Glutamatergic neuron (in vitro differentiated cells): ENCODE measurements around the gene C6orf141. TPM values are rescaled to one million over a fixed set of nuclear protein-coding genes. Genes with fewer than 3 reads are reported as not detected.

Experiments
- DNase-seq: peaks from one replicate; pipeline ENCODE4 v3.0.0; 2022
- H3K27ac Mint-ChIP-seq: one replicate; pipeline ENCODE4 v1.8.0; 2020; ENCODE audit warnings: mild to moderate bottlenecking, mixed read lengths, inconsistent platforms; ENCODE audit not compliant: unreplicated experiment
- H3K27me3 Mint-ChIP-seq: one replicate; pipeline ENCODE4 v1.8.0; 2020; ENCODE audit warnings: mild to moderate bottlenecking, moderate library complexity, mixed read lengths, inconsistent platforms; ENCODE audit not compliant: unreplicated experiment
- H3K36me3 Mint-ChIP-seq: one replicate; pipeline ENCODE4 v1.8.0; 2020; ENCODE audit warnings: mild to moderate bottlenecking, mixed read lengths, inconsistent platforms; ENCODE audit not compliant: unreplicated experiment
- H3K4me1 Mint-ChIP-seq: one replicate; pipeline ENCODE4 v1.8.0; 2020; ENCODE audit warnings: mild to moderate bottlenecking, low read depth, mixed read lengths, inconsistent platforms; ENCODE audit not compliant: unreplicated experiment
- H3K4me3 Mint-ChIP-seq: one replicate; pipeline ENCODE4 v1.8.0; 2020; ENCODE audit warnings: mild to moderate bottlenecking, mixed read lengths, inconsistent platforms; ENCODE audit not compliant: unreplicated experiment
- H3K9me3 Mint-ChIP-seq: one replicate; pipeline ENCODE4 v1.8.0; 2020; ENCODE audit warnings: mild to moderate bottlenecking, moderate library complexity, mixed read lengths, inconsistent platforms; ENCODE audit not compliant: unreplicated experiment
- total RNA-seq: library from RNA; stranded (reverse); fragmentation: NEBNext Ultra II Directional; extraction: Animal tissue kit (Norgen Biotek cat#: 25700); gene quantifications from one replicate; pipeline ENCODE4 v1.2.1, GENCODE V29; 2021; ENCODE audit not compliant: unreplicated experiment
- TF ChIP-seq, protein P1 (sequence below): fragments of 200-600 bp; sonication (generic); IDR thresholded peaks from one replicate; pipeline ENCODE4 v1.5.0; 2021; ENCODE audit not compliant: partially characterized antibody, unreplicated experiment

C6orf141 gene
- total RNA-seq, 1 donor from 2014 or later = not detected

DNA sequence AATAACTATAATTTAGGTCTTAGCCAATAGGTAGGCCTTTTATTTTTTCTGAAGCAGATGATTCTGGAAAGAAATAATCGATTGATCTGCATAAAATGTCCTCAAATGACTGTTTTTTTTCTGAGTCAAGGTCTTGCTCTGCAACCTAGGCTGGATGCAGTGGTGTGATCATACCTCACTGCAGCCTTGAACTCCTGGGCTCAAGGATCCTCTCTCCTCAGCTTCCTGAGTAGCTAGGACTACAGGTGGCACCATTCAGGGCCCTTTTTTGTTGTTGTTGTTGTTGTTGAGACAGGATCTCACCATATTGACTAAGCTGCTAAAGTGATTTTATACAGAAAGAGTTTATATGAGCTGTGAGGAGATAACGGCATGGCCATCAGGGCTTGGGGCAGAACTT, 32.5 kb upstream of the C6orf141 start:
- no peaks in the 10 kb centered on the region for H3K4me1 Mint-ChIP-seq
- no peak overlapping the region for H3K4me3 Mint-ChIP-seq
- peaks cover 4% of the 10 kb centered on the region for H3K27me3 Mint-ChIP-seq
- TF ChIP-seq, protein P1, sequence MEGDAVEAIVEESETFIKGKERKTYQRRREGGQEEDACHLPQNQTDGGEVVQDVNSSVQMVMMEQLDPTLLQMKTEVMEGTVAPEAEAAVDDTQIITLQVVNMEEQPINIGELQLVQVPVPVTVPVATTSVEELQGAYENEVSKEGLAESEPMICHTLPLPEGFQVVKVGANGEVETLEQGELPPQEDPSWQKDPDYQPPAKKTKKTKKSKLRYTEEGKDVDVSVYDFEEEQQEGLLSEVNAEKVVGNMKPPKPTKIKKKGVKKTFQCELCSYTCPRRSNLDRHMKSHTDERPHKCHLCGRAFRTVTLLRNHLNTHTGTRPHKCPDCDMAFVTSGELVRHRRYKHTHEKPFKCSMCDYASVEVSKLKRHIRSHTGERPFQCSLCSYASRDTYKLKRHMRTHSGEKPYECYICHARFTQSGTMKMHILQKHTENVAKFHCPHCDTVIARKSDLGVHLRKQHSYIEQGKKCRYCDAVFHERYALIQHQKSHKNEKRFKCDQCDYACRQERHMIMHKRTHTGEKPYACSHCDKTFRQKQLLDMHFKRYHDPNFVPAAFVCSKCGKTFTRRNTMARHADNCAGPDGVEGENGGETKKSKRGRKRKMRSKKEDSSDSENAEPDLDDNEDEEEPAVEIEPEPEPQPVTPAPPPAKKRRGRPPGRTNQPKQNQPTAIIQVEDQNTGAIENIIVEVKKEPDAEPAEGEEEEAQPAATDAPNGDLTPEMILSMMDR = no peak
- no peaks in the 10 kb centered on the region for H3K9me3 Mint-ChIP-seq
- no peak overlapping the region for H3K27ac Mint-ChIP-seq
- H3K36me3 Mint-ChIP-seq = no peaks in the 10 kb centered on the region
- no peak for DNase-seq

DNA sequence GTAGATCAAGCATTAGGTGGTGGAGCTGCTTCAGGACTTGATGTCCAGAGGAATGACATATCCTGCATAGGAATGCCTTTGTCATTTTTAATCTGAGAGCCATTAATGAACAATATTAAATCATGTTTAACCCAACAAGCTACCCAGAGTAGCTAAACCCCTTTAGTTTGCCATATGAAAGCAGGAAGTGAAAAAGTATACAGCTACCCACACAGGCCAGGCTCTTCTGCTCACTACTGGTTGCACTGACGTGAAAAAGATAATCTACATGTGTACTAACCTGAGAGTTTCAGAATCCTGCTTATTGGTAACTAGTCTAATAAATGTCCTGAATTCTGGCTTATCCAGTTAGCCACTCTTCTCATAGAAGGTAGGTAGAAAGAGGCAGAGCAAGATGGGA, 30.8 kb upstream of the C6orf141 start:
- H3K27me3 Mint-ChIP-seq = peaks cover 2% of the 10 kb centered on the region
- TF ChIP-seq, protein P1 = no peak
- no peaks in the 10 kb centered on the region for H3K36me3 Mint-ChIP-seq
- no peaks in the 10 kb centered on the region for H3K4me1 Mint-ChIP-seq
- no peak for DNase-seq
- no peak overlapping the region for H3K4me3 Mint-ChIP-seq
- no peak overlapping the region for H3K27ac Mint-ChIP-seq
- no peaks in the 10 kb centered on the region for H3K9me3 Mint-ChIP-seq

DNA sequence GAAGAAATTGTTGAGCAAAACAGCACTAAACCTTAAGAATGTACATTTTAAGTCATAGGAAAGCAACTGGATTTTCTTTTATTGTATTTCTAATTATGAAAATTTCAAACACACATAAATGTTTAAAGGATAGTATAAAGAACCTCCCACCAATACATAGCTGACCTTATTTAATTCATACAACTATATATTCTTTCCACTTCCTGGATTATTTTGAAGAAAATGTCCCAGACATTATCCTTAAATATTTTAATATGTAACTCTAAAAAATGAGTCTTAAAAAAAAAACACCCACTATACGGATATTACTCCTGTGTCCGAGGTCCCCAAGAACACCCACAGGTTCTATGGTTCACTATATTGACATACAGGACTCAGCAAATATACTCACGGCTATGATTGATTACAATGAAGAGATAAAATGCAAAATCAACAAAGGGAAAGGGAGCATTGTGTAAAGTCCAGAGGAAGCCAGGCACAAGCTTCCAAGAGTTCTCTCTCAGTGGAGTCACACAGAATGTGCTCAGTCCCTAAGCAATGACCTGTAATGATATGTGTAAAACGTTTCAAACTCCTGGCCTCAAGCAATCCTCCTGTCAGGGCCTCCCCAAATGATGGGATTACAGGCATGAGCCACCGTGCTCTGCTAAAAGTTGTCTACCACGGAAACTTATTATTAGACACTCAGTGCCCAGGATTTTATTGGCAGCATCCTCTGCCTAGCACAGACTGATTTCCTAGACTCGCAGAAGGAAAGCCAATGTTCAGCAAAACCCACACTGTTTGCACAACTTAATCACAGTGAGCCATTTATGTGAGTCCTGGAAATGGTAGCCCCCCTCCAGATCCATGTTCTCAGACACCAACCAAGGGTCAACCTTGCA, 27.5 kb upstream of the C6orf141 start:
- Mint-ChIP-seq H3K4me3 (no peak overlapping the region), H3K27ac (no peak overlapping the region), H3K4me1 (no peaks in the 10 kb centered on the region), H3K36me3 (no peaks in the 10 kb centered on the region), H3K27me3 (peaks cover 2% of the 10 kb centered on the region), H3K9me3 (no peaks in the 10 kb centered on the region)
- DNase-seq = no peak
- TF ChIP-seq, protein P1 = no peak

DNA sequence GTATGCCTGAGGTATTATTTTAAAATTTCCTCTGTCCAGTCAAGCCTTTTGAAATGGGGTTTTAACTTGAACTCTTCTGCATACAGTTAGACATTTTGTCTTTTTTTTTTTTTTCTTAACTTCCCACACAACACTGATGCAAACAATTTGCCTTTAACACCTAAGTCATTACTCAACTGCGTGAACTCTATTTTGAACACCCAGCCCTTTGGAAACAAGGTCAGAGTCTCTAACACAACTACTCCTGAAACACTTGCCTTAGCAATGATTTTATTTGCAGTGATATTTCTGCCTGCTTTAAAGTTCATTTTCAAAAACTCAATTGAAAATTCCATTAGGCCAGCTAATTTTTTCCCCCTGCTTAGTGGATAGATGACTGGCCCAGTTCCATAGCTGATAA, 26.6 kb upstream of the C6orf141 start:
- TF ChIP-seq, protein P1 = no peak
- no peak for DNase-seq
- Mint-ChIP-seq H3K36me3 (no peaks in the 10 kb centered on the region), H3K4me3 (no peak overlapping the region), H3K27ac (no peak overlapping the region), H3K27me3 (peaks cover 2% of the 10 kb centered on the region), H3K4me1 (no peaks in the 10 kb centered on the region), H3K9me3 (no peaks in the 10 kb centered on the region)

DNA sequence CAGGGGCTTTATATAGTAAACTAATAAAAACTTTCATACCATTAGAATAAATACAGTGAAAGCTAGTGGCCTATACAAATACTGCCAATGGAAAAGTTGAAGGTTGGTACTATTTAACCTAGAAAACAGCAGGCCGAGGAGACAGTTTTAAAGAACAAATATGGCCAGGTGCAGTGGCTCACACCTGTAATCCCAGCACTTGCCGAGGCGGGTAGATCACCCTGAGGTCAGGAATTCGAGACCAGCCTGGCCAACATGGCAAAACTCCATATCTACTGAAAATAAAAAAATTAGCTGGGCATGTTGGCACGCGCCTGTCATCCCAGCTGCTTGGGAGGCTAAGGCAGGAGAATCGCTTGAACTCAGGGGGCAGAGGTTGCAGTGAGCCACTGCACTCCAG, 25.9 kb upstream of the C6orf141 start:
- no peaks in the 10 kb centered on the region for H3K9me3 Mint-ChIP-seq
- H3K4me3 Mint-ChIP-seq = no peak overlapping the region
- no peak overlapping the region for H3K27ac Mint-ChIP-seq
- TF ChIP-seq, protein P1 = no peak
- H3K36me3 Mint-ChIP-seq = no peaks in the 10 kb centered on the region
- peaks cover 2% of the 10 kb centered on the region for H3K27me3 Mint-ChIP-seq
- DNase-seq = no peak
- H3K4me1 Mint-ChIP-seq = no peaks in the 10 kb centered on the region
